GM23338 (cell line): Measurements from ENCODE around the gene ITIH4. TPM values are rescaled to one million over a fixed set of nuclear protein-coding genes. Genes with fewer than 3 reads are reported as not detected.

Source experiments
- ATAC-seq: fragments of 200-7000 bp; cut with Tn5 transposase; 3 replicates; pipeline ENCODE4 v1.9.1; 2020
- DNase-seq: peaks from one replicate; pipeline ENCODE4 v3.0.0-alpha.2; 2015; ENCODE audit warnings: low spot score
- H2AFZ ChIP-seq: fragments of 200-600 bp; sonication (generic); 2 replicates; pipeline ENCODE4 v1.8.0; 2016; ENCODE audit warnings: antibody characterized with exemption, mild to moderate bottlenecking, moderate library complexity
- H3F3A ChIP-seq: fragments of 200-600 bp; sonication (generic); replicated peaks from 2 replicates; pipeline ENCODE4 v1.8.0; 2017; ENCODE audit warnings: antibody characterized with exemption, mixed run types, low read depth
- H3K27ac ChIP-seq: fragments of 200-600 bp; sonication (generic); 2 replicates; pipeline ENCODE4 v1.6.1; 2016; ENCODE audit warnings: low read depth
- H3K27me3 ChIP-seq: fragments of 200-600 bp; sonication (generic); 2 replicates; pipeline ENCODE4 v1.8.0; 2016; ENCODE audit warnings: mild to moderate bottlenecking, mixed run types, moderate library complexity; ENCODE audit not compliant: insufficient read depth
- H3K36me3 ChIP-seq: fragments of 200-600 bp; sonication (generic); 2 replicates; pipeline ENCODE4 v1.8.0; 2016; ENCODE audit warnings: mild to moderate bottlenecking; ENCODE audit not compliant: insufficient read depth
- H3K4me1 ChIP-seq: fragments of 200-600 bp; sonication (generic); 2 replicates; pipeline ENCODE4 v1.8.0; 2016; ENCODE audit warnings: mild to moderate bottlenecking, moderate library complexity; ENCODE audit not compliant: insufficient read depth
- H3K4me2 ChIP-seq: fragments of 200-600 bp; sonication (generic); 2 replicates; pipeline ENCODE4 v1.7.1; 2017; ENCODE audit warnings: mixed run types
- H3K4me3 ChIP-seq: fragments of 200-600 bp; sonication (generic); 2 replicates; pipeline ENCODE4 v1.6.1; 2016; ENCODE audit warnings: mixed run types
- H3K79me2 ChIP-seq: fragments of 200-600 bp; sonication (generic); replicated peaks from 2 replicates; pipeline ENCODE4 v1.8.0; 2017; ENCODE audit warnings: mild to moderate bottlenecking; ENCODE audit not compliant: insufficient read depth
- H3K9me2 ChIP-seq: fragments of 200-600 bp; sonication (generic); 2 replicates; pipeline ENCODE4 v1.8.0; 2017; ENCODE audit not compliant: insufficient read depth
- H4K20me1 ChIP-seq: fragments of 200-600 bp; sonication (generic); replicated peaks from 2 replicates; pipeline ENCODE4 v1.8.0; 2017; ENCODE audit warnings: mild to moderate bottlenecking; ENCODE audit not compliant: insufficient read depth
- H3K27ac Mint-ChIP-seq: 2 replicates; pipeline ENCODE4 v1.8.0; 2020; ENCODE audit warnings: inconsistent platforms, mild to moderate bottlenecking, moderate library complexity, mixed read lengths
- H3K27me3 Mint-ChIP-seq: 3 replicates; pipeline ENCODE4 v1.8.0; 2022; ENCODE audit warnings: low read depth, mild to moderate bottlenecking, moderate library complexity, mixed read lengths, inconsistent platforms; ENCODE audit not compliant: insufficient read depth, poor library complexity
- H3K36me3 Mint-ChIP-seq: 3 replicates; pipeline ENCODE4 v1.8.0; 2021; ENCODE audit warnings: low read depth, mild to moderate bottlenecking, inconsistent platforms, moderate library complexity, mixed read lengths
- H3K4me1 Mint-ChIP-seq: 3 replicates; pipeline ENCODE4 v1.8.0; 2020; ENCODE audit warnings: mild to moderate bottlenecking, inconsistent platforms, mixed read lengths
- H3K4me3 Mint-ChIP-seq: 3 replicates; pipeline ENCODE4 v1.8.0; 2021; ENCODE audit warnings: moderate library complexity, mild to moderate bottlenecking, inconsistent platforms, mixed read lengths
- H3K9me3 Mint-ChIP-seq: 3 replicates; pipeline ENCODE4 v1.8.0; 2020; ENCODE audit warnings: moderate library complexity, mild to moderate bottlenecking, inconsistent platforms, mixed read lengths
- CREB1 ChIP-seq: fragments of 250-450 bp; sonication (Bioruptor Pico); IDR thresholded peaks from 2 replicates; pipeline ENCODE4 v1.5.0; 2020; ENCODE audit warnings: low read depth, mild to moderate bottlenecking, moderate library complexity
- EZH2 ChIP-seq: fragments of 200-600 bp; sonication (generic); IDR thresholded peaks from one replicate; pipeline ENCODE4 v1.8.0; 2017; ENCODE audit warnings: antibody characterized with exemption, mild to moderate bottlenecking, low read depth; ENCODE audit not compliant: unreplicated experiment
- JUNB ChIP-seq: IDR thresholded peaks from one replicate; pipeline ENCODE4 v1.6.1; 2016; ENCODE audit warnings: antibody characterized with exemption; ENCODE audit not compliant: unreplicated experiment
- NANOG ChIP-seq: IDR thresholded peaks from 2 replicates; pipeline ENCODE4 v1.6.1; 2016; ENCODE audit warnings: antibody characterized with exemption, borderline replicate concordance
- POLR2AphosphoS5 ChIP-seq: IDR thresholded peaks from 2 replicates; pipeline ENCODE4 v1.6.1; 2016; ENCODE audit warnings: antibody characterized with exemption, low read depth
- REST ChIP-seq: IDR thresholded peaks from one replicate; pipeline ENCODE4 v1.6.1; 2018; ENCODE audit warnings: antibody characterized with exemption; ENCODE audit not compliant: unreplicated experiment
- ZNF114 ChIP-seq: fragments of 250-450 bp; sonication (Bioruptor Pico); IDR thresholded peaks from 2 replicates; pipeline ENCODE4 v1.5.0; 2020; ENCODE audit warnings: mild to moderate bottlenecking, moderate library complexity
- ZNF331 ChIP-seq: fragments of 250-450 bp; sonication (Bioruptor Pico); IDR thresholded peaks from 2 replicates; pipeline ENCODE4 v1.5.0; 2020; ENCODE audit warnings: low read depth, mild to moderate bottlenecking, moderate library complexity
- polyA plus RNA-seq: library from polyadenylated mRNA; unstranded; fragments of >200 nt; fragmentation: Nextera tagmentation; extraction: Ambion mirVana; gene quantifications from 2 replicates; pipeline ENCODE4 v1.2.1, GENCODE V29; 2016
- total RNA-seq: library from RNA; depleted of rRNA; stranded (reverse); fragments of >200 nt; shearing (Covaris generic); gene quantifications from 2 replicates; pipeline ENCODE4 v1.2.3, GENCODE V29; 2014
- TF ChIP-seq, protein P1 (sequence below): fragments of 250-450 bp; sonication (Bioruptor Pico); IDR thresholded peaks from 2 replicates; pipeline ENCODE4 v1.5.0; 2020; ENCODE audit warnings: mild to moderate bottlenecking, moderate library complexity
- TF ChIP-seq, protein P2 (sequence below): IDR thresholded peaks from 2 replicates; pipeline ENCODE4 v1.6.1; 2016; ENCODE audit warnings: antibody characterized with exemption

The ITIH4 gene
- total and polyA plus RNA-seq, 2 experiments from 2014 or later, result 0.82 to 1.4 TPM

DNA sequence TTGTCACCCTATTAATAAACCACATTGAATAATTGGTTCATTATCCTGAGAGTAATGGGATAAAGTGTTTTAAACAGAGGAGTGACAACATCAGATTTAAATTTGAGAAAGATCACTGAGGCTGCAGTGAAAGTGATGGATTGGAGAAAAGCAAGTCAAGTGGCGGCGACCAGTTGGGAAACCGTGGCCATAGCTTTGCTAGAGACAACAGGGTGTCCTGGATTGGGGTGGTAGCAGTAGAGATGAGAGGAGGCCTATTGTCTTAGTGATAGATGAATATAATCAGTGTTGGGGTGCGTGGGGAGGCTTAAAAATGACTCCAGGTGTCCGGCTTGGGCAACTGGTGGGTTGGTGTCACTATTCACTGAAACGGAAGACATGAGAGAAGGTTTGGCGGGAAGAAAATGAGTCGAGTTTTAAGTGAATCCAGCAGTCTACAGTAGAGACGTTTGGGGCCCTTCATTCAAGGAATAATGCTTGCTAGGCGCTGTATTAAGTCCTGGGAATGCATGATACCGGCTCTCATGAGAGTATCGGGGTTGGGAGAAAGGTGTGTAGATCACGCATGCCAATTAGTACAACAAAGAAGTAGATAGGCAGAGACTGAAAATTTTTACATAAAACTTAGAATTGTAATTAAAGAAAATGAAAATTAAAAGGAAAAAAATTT lies 60.6 kb downstream of the ITIH4 start:
- Mint-ChIP-seq H3K27ac (peak overlapping the region; percentile 90), H3K9me3 (no peaks in the 10 kb centered on the region), H3K4me1 (peaks cover 7% of the 10 kb centered on the region; the same call in 2 of the 3 replicates), H3K4me3 (peak overlapping the region; percentile 86), H3K36me3 (peaks cover 23% of the 10 kb centered on the region), H3K27me3 (peaks cover 8% of the 10 kb centered on the region)
- peaks cover 8% of the 10 kb centered on the region; the same call in 1 of the 2 replicates for H4K20me1 ChIP-seq
- TF ChIP-seq ZNF114 (CRISPR knock-in tag) (no peak), JUNB (no peak), REST (no peak), NANOG (no peak), EZH2 (no peak), ZNF331 (CRISPR knock-in tag) (no peak), CREB1 (CRISPR knock-in tag) (no peak), POLR2AphosphoS5 (no peak)
- TF ChIP-seq, protein P1, sequence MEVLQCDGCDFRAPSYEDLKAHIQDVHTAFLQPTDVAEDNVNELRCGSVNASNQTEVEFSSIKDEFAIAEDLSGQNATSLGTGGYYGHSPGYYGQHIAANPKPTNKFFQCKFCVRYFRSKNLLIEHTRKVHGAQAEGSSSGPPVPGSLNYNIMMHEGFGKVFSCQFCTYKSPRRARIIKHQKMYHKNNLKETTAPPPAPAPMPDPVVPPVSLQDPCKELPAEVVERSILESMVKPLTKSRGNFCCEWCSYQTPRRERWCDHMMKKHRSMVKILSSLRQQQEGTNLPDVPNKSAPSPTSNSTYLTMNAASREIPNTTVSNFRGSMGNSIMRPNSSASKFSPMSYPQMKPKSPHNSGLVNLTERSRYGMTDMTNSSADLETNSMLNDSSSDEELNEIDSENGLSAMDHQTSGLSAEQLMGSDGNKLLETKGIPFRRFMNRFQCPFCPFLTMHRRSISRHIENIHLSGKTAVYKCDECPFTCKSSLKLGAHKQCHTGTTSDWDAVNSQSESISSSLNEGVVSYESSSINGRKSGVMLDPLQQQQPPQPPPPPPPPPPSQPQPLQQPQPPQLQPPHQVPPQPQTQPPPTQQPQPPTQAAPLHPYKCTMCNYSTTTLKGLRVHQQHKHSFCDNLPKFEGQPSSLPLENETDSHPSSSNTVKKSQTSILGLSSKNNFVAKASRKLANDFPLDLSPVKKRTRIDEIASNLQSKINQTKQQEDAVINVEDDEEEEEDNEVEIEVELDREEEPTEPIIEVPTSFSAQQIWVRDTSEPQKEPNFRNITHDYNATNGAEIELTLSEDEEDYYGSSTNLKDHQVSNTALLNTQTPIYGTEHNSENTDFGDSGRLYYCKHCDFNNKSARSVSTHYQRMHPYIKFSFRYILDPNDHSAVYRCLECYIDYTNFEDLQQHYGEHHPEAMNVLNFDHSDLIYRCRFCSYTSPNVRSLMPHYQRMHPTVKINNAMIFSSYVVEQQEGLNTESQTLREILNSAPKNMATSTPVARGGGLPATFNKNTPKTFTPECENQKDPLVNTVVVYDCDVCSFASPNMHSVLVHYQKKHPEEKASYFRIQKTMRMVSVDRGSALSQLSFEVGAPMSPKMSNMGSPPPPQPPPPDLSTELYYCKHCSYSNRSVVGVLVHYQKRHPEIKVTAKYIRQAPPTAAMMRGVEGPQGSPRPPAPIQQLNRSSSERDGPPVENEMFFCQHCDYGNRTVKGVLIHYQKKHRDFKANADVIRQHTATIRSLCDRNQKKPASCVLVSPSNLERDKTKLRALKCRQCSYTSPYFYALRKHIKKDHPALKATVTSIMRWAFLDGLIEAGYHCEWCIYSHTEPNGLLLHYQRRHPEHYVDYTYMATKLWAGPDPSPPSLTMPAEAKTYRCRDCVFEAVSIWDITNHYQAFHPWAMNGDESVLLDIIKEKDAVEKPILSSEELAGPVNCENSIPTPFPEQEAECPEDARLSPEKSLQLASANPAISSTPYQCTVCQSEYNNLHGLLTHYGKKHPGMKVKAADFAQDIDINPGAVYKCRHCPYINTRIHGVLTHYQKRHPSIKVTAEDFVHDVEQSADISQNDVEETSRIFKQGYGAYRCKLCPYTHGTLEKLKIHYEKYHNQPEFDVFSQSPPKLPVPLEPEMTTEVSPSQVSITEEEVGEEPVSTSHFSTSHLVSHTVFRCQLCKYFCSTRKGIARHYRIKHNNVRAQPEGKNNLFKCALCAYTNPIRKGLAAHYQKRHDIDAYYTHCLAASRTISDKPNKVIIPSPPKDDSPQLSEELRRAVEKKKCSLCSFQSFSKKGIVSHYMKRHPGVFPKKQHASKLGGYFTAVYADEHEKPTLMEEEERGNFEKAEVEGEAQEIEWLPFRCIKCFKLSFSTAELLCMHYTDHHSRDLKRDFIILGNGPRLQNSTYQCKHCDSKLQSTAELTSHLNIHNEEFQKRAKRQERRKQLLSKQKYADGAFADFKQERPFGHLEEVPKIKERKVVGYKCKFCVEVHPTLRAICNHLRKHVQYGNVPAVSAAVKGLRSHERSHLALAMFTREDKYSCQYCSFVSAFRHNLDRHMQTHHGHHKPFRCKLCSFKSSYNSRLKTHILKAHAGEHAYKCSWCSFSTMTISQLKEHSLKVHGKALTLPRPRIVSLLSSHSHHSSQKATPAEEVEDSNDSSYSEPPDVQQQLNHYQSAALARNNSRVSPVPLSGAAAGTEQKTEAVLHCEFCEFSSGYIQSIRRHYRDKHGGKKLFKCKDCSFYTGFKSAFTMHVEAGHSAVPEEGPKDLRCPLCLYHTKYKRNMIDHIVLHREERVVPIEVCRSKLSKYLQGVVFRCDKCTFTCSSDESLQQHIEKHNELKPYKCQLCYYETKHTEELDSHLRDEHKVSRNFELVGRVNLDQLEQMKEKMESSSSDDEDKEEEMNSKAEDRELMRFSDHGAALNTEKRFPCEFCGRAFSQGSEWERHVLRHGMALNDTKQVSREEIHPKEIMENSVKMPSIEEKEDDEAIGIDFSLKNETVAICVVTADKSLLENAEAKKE (CRISPR knock-in tag), result no peak
- TF ChIP-seq, protein P2, sequence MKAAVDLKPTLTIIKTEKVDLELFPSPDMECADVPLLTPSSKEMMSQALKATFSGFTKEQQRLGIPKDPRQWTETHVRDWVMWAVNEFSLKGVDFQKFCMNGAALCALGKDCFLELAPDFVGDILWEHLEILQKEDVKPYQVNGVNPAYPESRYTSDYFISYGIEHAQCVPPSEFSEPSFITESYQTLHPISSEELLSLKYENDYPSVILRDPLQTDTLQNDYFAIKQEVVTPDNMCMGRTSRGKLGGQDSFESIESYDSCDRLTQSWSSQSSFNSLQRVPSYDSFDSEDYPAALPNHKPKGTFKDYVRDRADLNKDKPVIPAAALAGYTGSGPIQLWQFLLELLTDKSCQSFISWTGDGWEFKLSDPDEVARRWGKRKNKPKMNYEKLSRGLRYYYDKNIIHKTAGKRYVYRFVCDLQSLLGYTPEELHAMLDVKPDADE, result no peak
- H3K79me2 ChIP-seq, result peaks cover 29% of the 10 kb centered on the region
- no peaks in the 10 kb centered on the region for H3K27me3 ChIP-seq
- no peaks in the 10 kb centered on the region for H3K9me2 ChIP-seq
- H3K36me3 ChIP-seq, result peaks cover 20% of the 10 kb centered on the region
- H2AFZ ChIP-seq, result peak overlapping the region; percentile 100
- peak; percentile 7 for ATAC-seq
- H3K27ac ChIP-seq, result peak overlapping the region; percentile 86
- 0 out of 2 replicates have a peak, but pooled peaks cover 3% of the 10 kb centered on the region for H3F3A ChIP-seq
- H3K4me3 ChIP-seq, result peak overlapping the region; percentile 84
- peak; percentile 33 for DNase-seq
- H3K4me2 ChIP-seq, result peak overlapping the region; percentile 96
- peaks cover 8% of the 10 kb centered on the region for H3K4me1 ChIP-seq
